Ascending aorta (tissue), 2 donors: ENCODE results near the gene WDR77. TPM values are rescaled to one million over a fixed set of nuclear protein-coding genes. Genes with fewer than 3 reads are reported as not detected.
A peak's percentile ranks its signal among the peaks of the same experiment; 100 is the strongest.

Experiments used
- DNase-seq, 2 donors: peaks; one replicate each; pipeline ENCODE4 v3.0.0-alpha.2; 2019; ENCODE audit warnings: low spot score in 2 of 2
- H3K27ac ChIP-seq, 2 donors: fragments of 200-600 bp; sonication (generic); one replicate each; pipeline ENCODE4 v1.5.1; 2016 to 2017; ENCODE audit warnings: mild to moderate bottlenecking in 1 of 2
- H3K27me3 ChIP-seq: fragments of 200-600 bp; sonication (generic); one replicate; pipeline ENCODE4 v1.5.1; 2017
- H3K36me3 ChIP-seq, 2 donors: fragments of 200-600 bp; sonication (generic); one replicate each; pipeline ENCODE4 v1.5.1; 2016
- H3K4me1 ChIP-seq, 2 donors: fragments of 200-600 bp; sonication (generic); one replicate each; pipeline ENCODE4 v1.5.1; 2016 to 2017; ENCODE audit warnings: mild to moderate bottlenecking in 1 of 2
- H3K4me3 ChIP-seq, 2 donors: fragments of 200-600 bp; sonication (generic); one replicate each; pipeline ENCODE4 v1.5.1; 2016 to 2017; ENCODE audit warnings: mild to moderate bottlenecking in 1 of 2
- H3K9me3 ChIP-seq, 2 donors: fragments of 200-600 bp; sonication (generic); one replicate each; pipeline ENCODE4 v1.5.1; 2016
- intact Hi-C: fragments of 100-400 bp; cut with DNase I; formaldehyde crosslinking; loops from one replicate; pipeline ENCODE4 v1.15.1; 2023
- total RNA-seq: library from RNA; depleted of rRNA; stranded (reverse); fragments of >200 nt; gene quantifications from one replicate; pipeline ENCODE4 v1.1.0, GENCODE V29; 2016
- TF ChIP-seq, protein P1 (sequence below), 3 experiments: fragments of 200-600 bp in 2 of 3; fragments of 450-650 bp in 1 of 3; sonication (generic) in 2 of 3; IDR thresholded peaks; one replicate each; pipeline ENCODE4 v1.5.1; 2016 to 2019; ENCODE audit warnings: antibody characterized with exemption in 3 of 3, mild to moderate bottlenecking in 1 of 3, moderate library complexity in 1 of 3

WDR77 gene
- total RNA-seq, 1 donor from 2014 or later = 31.2 TPM

DNA sequence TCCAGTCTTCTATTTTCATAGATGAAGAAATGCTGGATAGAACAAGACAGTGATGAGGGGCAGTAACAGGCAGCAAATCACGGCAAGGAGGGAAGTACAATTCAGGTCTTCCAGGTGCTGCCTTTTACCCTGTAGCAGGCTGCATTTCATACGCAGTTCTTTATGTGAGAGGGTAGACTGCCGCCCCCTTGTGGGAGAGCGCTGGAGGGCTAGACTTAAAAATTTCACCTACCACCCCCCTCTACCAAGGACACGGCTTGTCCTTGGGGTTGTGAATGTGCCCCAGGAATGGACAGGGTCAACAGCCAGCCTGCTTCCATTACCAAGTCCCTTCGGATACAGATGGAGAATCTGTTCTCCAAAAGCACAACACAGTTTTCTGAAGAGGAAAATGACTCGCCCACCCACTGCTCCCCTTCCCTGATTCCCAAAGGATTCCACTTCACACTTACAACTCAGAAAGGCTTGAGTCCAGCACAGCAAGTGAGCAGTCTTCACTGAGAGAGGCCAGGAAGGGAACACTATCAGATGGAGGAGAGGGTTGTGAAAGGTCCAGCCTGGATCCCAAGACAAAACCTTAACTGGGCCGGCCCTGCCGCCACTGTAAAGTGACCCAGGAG lies 7.4 kb downstream of the WDR77 start:
- Histone ChIP-seq H3K27me3 (no peaks in the 10 kb centered on the region), H3K36me3 (peaks cover 49 to 77% of the 10 kb centered on the region in 2 donors), H3K4me3 (no peak overlapping the region), H3K4me1 (no peaks in the 10 kb centered on the region), H3K27ac (no peak overlapping the region), H3K9me3 (no peaks in the 10 kb centered on the region)
- TF ChIP-seq, protein P1, sequence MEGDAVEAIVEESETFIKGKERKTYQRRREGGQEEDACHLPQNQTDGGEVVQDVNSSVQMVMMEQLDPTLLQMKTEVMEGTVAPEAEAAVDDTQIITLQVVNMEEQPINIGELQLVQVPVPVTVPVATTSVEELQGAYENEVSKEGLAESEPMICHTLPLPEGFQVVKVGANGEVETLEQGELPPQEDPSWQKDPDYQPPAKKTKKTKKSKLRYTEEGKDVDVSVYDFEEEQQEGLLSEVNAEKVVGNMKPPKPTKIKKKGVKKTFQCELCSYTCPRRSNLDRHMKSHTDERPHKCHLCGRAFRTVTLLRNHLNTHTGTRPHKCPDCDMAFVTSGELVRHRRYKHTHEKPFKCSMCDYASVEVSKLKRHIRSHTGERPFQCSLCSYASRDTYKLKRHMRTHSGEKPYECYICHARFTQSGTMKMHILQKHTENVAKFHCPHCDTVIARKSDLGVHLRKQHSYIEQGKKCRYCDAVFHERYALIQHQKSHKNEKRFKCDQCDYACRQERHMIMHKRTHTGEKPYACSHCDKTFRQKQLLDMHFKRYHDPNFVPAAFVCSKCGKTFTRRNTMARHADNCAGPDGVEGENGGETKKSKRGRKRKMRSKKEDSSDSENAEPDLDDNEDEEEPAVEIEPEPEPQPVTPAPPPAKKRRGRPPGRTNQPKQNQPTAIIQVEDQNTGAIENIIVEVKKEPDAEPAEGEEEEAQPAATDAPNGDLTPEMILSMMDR (IDR thresholded peaks at IDR 0.05) = peak in 1 of 3 experiments; percentile 18
- intact Hi-C loops = loop anchor here (10.0 kb wide), 1 partner anchor 477 kb away; the partner anchor contains the start of gene LRIF1
- DNase-seq = no peak

DNA sequence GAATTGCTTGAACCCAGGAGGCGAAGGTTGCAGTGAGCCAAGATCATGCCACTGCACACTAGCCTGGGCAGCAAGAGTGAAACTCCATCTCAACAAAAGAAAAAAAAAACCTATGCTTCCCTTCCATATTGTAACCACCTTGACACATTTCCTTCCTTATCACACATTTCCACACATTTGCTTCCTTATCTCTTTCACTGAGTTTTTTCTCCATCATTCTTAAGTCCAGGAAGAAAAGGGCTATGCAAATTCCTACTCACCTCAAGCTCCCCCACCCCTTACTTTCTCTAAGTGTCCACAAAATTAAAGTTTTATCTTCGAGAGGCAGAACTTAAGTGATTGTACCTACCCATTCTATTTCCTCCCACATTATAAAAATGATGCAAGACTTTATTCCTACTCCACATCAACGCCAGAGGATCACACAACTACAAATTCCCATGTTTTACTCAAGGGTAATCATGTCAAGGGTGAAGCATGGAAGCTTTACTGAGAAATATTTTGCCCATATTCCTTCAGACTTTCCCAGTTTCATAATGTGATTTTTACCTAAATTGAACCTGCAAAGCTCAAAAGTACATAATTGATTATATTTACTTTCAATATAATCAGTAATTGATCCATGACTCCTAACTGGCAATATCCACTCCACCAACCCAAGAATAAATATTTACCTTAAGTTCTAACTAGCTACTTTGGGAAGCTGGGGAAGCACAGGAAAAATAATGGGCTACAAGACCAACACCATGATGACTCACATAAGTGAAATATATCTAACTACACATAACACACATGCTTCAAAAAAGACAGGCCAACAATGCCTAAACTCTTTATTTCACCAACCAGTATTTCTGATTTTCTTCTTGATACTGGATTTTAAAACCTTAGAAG lies 9.3 kb downstream of the WDR77 start:
- TF ChIP-seq, protein P1 (IDR thresholded peaks at IDR 0.05) = no peak
- no peak for DNase-seq
- no peaks in the 10 kb centered on the region for H3K27me3 ChIP-seq
- H3K4me1 ChIP-seq = no peaks in the 10 kb centered on the region
- no peaks in the 10 kb centered on the region for H3K9me3 ChIP-seq
- intact Hi-C loops = loop anchor here (10.0 kb wide), 1 partner anchor 475 kb away; the partner anchor contains the start of gene LRIF1
- peaks cover 45 to 61% of the 10 kb centered on the region in 2 donors for H3K36me3 ChIP-seq
- no peak overlapping the region for H3K4me3 ChIP-seq
- H3K27ac ChIP-seq = no peak overlapping the region

DNA sequence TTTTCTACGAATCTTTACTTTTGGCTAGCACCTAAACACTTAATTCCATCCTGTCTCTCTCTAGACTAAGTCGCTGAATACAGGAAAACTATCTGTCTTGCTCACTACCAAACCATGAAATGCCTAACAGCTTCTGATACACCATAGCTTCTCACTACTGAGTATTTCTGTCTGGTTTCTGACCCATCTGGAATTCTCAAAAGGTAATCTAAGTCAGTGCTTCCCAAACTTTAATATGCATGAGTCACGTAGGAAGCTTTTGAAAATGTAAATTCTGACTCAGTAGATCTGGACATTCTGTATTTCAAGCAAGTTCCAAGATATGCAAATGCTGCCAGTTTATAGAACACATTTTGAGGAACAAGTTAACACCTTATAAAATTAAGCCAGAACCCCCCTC lies 12.3 kb downstream of the WDR77 start:
- Histone ChIP-seq H3K27me3 (no peaks in the 10 kb centered on the region), H3K4me3 (no peak overlapping the region), H3K36me3 (peaks cover 24 to 33% of the 10 kb centered on the region in 2 donors), H3K4me1 (no peaks in the 10 kb centered on the region), H3K27ac (no peak overlapping the region), H3K9me3 (no peaks in the 10 kb centered on the region)
- intact Hi-C loops = no loop called here
- TF ChIP-seq, protein P1 (IDR thresholded peaks at IDR 0.05) = no peak
- no peak for DNase-seq

DNA sequence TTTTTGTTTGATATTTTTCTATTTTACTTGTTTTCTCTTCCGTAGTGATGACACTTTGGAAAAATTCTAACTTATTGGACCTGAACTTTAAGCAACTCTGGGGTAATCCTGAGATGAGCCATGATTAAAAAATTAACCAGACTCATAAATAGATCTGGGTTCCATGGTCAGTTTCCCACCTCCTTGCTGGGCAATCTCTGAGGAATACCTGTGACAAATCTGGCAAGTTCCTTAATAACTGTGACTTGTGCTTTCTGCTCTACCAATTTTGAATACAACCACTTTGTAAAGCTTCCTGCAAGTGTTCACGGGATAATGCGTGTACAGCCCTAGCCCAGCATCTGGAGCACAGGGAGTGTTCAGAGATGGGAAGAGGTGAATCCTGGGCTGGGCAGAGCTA lies 24.8 kb downstream of the WDR77 start:
- Histone ChIP-seq H3K36me3 (no peaks in the 10 kb centered on the region), H3K27me3 (no peaks in the 10 kb centered on the region), H3K9me3 (no peaks in the 10 kb centered on the region), H3K27ac (no peak overlapping the region), H3K4me3 (no peak overlapping the region), H3K4me1 (no peaks in the 10 kb centered on the region)
- no peak for DNase-seq
- TF ChIP-seq, protein P1 (IDR thresholded peaks at IDR 0.05) = no peak
- intact Hi-C loops = no loop called here

DNA sequence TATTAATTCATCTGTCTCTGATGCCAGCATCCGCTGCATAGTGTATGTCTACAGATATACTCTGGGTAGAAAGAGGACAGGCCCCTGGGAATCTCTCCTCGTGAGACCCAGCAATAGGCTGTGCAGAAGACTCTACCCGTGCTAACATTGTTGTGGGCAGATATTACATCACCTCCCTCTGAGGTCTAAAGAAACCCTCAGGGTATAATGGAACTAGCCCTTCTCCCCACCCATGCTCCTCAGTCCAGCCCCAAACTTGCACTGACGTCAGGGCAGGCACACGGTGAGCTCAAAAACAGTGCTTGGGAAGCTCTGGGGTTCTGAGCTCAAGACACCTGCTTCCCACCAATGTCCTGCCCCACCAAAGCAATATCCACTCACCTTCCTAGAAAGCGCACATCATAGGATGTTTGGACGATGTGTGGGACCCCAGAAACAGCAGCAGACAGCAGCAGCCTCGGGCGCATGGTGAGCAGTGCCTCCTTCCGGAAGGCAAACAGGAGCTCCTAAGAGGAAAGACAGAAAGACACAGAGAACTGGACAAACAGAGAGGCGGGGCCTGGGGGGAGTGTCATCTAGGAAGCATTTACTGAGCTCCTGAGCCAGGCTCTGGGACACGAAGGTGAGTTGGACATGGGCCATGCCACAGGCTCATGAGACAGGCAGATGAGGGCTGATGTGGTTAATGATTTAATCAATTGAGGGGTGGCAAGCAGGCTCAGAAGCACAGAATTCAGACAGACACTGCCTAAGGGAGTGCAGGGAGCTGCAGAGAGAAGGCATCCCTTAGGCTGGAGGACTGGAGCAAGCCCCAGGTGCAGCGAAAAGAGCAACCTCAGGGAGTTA lies 26.3 kb downstream of the WDR77 start:
- no peak for DNase-seq
- Histone ChIP-seq H3K4me3 (no peak overlapping the region), H3K9me3 (no peaks in the 10 kb centered on the region), H3K27ac (no peak overlapping the region), H3K27me3 (no peaks in the 10 kb centered on the region), H3K36me3 (no peaks in the 10 kb centered on the region), H3K4me1 (no peaks in the 10 kb centered on the region)
- intact Hi-C loops = no loop called here
- TF ChIP-seq, protein P1 (IDR thresholded peaks at IDR 0.05) = no peak
